Measurements from ENCODE around the gene AADAC. TPM values are rescaled to one million over a fixed set of nuclear protein-coding genes. Genes with fewer than 3 reads are reported as not detected.
"Not testable (repeated sequence)": the region's sequence is repeated elsewhere in the genome, so short reads cannot be mapped to it uniquely, and the experiment has no call there.

AADAC gene
- total RNA-seq, 2 donors from 2014 or later = not detected

DNA sequence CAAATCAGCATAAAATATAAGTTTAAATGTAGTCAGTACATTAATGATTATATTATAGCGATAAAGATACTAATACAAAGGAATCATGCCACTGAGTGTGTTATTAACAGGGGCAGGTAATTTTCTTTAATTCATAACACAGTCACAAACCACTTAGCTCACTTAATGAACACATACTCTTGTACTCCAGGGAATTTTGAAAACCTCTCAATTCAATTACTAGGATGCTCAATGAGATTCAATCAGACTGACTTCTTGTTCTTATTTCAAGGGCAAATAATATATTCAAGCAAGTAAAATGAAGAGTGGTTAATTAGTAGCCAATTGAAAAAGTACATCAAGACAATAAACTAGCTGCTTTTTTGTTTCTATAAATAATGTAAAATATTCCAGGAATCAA is 53.8 kb downstream of the AADAC start:
- Histone ChIP-seq H3K27ac (no peak overlapping the region), H3K4me1 (replicated peaks) (no peaks in the 10 kb centered on the region), H3K36me3 (no peaks in the 10 kb centered on the region), H3K27me3 (replicated peaks; ENCODE audit: insufficient read depth) (no peaks in the 10 kb centered on the region), H3K9me3 (no peaks in the 10 kb centered on the region), H3K4me3 (no peak overlapping the region)
- WGBS = 98% methylated on average over 1 of the region's 1 CpG
- DNase-seq (ENCODE audit: low spot score) = no peak
- intact Hi-C loops (cut with DNase I) = no loop called here
- TF ChIP-seq POLR2A (IDR thresholded peaks at IDR 0.05) (no peak), POLR2AphosphoS5 (IDR thresholded peaks at IDR 0.05) (no peak)
- TF ChIP-seq, protein P1, sequence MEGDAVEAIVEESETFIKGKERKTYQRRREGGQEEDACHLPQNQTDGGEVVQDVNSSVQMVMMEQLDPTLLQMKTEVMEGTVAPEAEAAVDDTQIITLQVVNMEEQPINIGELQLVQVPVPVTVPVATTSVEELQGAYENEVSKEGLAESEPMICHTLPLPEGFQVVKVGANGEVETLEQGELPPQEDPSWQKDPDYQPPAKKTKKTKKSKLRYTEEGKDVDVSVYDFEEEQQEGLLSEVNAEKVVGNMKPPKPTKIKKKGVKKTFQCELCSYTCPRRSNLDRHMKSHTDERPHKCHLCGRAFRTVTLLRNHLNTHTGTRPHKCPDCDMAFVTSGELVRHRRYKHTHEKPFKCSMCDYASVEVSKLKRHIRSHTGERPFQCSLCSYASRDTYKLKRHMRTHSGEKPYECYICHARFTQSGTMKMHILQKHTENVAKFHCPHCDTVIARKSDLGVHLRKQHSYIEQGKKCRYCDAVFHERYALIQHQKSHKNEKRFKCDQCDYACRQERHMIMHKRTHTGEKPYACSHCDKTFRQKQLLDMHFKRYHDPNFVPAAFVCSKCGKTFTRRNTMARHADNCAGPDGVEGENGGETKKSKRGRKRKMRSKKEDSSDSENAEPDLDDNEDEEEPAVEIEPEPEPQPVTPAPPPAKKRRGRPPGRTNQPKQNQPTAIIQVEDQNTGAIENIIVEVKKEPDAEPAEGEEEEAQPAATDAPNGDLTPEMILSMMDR (IDR thresholded peaks at IDR 0.05) = no peak

DNA sequence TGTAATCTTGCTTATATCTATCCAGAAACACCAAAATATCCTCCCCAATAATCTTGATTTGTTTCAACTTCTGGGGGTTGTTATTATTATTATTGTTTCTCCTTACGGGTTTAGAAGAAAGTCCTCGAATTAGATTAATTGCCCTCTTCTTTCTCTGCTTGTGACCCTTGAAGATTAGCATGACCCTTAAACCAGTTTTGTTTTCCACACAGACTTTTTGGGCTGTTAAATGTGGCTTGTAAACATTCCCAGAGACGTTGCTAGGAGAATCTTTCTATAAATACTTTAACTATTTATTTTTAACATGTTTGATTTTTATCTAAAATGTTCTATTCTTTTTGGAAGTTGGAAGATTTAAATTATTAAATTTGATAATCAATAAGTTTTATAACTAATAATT is 55.3 kb downstream of the AADAC start:
- 14% methylated on average over 3 of the region's 3 CpGs for WGBS
- Histone ChIP-seq H3K27me3 (replicated peaks; ENCODE audit: insufficient read depth) (no peaks in the 10 kb centered on the region), H3K4me1 (replicated peaks) (no peaks in the 10 kb centered on the region), H3K4me3 (no peak overlapping the region), H3K27ac (no peak overlapping the region), H3K36me3 (no peaks in the 10 kb centered on the region), H3K9me3 (no peaks in the 10 kb centered on the region)
- intact Hi-C loops (cut with DNase I) = no loop called here
- TF ChIP-seq, protein P1 (IDR thresholded peaks at IDR 0.05) = no peak
- TF ChIP-seq POLR2AphosphoS5 (IDR thresholded peaks at IDR 0.05) (no peak), POLR2A (IDR thresholded peaks at IDR 0.05) (no peak)
- no peak for DNase-seq (ENCODE audit: low spot score)

DNA sequence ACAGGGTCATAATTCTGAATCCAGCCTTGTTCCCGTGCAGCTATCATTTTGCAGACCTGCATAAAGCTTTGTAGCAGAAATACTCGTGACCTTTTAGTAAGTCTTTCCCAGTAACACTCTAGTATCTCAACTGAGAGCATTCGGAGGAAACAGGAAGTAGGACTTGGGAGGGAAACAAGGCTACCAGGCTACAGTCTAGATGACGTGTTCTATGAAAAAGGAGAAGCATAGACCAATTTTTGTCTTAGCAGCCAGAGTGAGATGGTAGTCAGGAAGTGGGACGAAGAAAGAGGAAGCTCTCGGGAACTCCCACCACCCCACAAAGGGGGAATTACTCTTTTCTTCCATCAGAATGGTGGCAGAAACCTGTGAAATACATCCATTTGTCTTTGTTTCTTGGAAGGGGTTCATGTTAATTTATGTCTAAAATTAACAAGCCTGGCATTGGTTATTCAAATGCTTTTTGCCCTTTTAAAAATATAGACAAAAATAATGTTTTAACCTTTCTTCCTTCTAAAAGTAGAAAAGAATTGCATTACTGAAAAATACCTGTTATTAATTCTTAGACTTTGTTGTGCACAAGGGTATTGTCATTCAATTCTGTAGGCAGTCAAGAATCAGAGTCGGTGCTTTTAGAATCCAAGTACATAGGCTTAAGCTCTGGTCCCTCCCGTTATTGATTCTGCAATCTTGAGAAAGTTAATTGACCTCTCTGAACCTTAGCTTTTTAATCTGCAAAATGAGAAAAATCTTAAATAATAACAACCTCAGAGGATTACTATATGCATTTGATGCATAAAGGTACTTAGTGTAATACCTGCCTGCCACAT is 57.9 kb downstream of the AADAC start:
- Histone ChIP-seq H3K4me1 (replicated peaks) (no peaks in the 10 kb centered on the region), H3K9me3 (no peaks in the 10 kb centered on the region), H3K27me3 (replicated peaks; ENCODE audit: insufficient read depth) (no peaks in the 10 kb centered on the region), H3K4me3 (no peak overlapping the region), H3K27ac (no peak overlapping the region), H3K36me3 (no peaks in the 10 kb centered on the region)
- WGBS = 76% methylated on average over 8 of the region's 8 CpGs
- DNase-seq (ENCODE audit: low spot score) = no peak
- intact Hi-C loops (cut with DNase I) = no loop called here
- TF ChIP-seq, protein P1 (IDR thresholded peaks at IDR 0.05) = no peak
- TF ChIP-seq POLR2AphosphoS5 (IDR thresholded peaks at IDR 0.05) = no peak
- TF ChIP-seq POLR2A (IDR thresholded peaks at IDR 0.05) = no peak

DNA sequence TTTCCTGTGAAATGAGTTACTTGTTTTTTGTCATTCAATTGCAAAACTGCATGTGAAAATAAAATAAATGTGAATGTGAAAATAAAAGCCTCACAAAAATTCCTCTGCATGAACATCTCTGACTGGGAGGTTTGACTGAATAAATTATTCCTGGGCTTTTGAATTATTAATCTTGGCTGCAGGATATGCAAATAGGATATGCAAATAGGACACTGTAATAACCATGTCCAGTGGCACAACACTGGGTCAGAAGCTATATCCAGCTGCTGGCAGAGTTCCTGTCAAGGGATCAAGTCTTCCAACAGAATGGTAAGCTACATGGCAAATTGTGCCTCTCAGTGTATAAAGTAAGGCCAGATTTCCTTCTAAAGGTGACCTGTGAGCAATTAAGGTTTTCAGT is 59.5 kb downstream of the AADAC start, which contains the start of gene SUCNR1:
Gene SUCNR1, plus strand, starts transcription at position 246 of the 400 bp plus-strand sequence. CDS start 6,250 bp downstream, outside the sequence.
- TF ChIP-seq POLR2AphosphoS5 (IDR thresholded peaks at IDR 0.05) (no peak), POLR2A (IDR thresholded peaks at IDR 0.05) (no peak)
- TF ChIP-seq, protein P1 (IDR thresholded peaks at IDR 0.05) = no peak
- intact Hi-C loops (cut with DNase I) = no loop called here
- Histone ChIP-seq H3K27ac (no peak within 1 kb of the TSS), H3K36me3 (no peaks in the 10 kb centered on the region), H3K27me3 (replicated peaks; ENCODE audit: insufficient read depth) (no peaks in the 10 kb centered on the region), H3K4me3 (no peak within 1 kb of the TSS), H3K4me1 (replicated peaks) (no peaks in the 10 kb centered on the region), H3K9me3 (no peaks in the 10 kb centered on the region)
- DNase-seq (ENCODE audit: low spot score) = no peak

DNA sequence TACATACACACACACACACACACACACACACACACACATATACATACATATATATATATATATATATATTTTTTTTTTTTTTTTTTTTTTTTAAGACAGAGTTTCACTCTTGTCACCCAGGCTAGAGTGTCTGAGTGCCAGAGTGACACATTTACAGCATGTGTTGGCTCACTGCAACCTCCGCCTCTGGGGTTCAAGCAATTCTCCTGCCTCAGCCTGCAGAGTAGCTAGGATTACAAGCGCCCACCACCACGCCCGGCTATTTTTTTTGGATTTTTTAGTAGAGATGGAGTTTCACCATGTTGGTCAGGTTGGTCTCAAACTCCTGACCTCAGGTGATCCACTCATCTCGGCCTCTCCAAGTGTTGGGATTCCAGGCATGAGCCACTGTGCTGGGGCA is 60.2 kb downstream of the AADAC start:
- H3K27me3 ChIP-seq (replicated peaks; ENCODE audit: insufficient read depth); H3K27ac ChIP-seq: not testable (repeated sequence)

More for the DNA sequence above, 60.2 kb downstream of the AADAC start:
- 90% methylated on average over 5 of the region's 5 CpGs for WGBS
- intact Hi-C loops (cut with DNase I); H3K4me3 ChIP-seq; H3K36me3 ChIP-seq; H3K4me1 ChIP-seq (replicated peaks); DNase-seq (ENCODE audit: low spot score); H3K9me3 ChIP-seq: not testable (repeated sequence)
